Activated B cell treated with CpG ODN at 0.5 μM for 24 hours (primary cell): ENCODE results near the gene EXOC6. TPM values are rescaled to one million over a fixed set of nuclear protein-coding genes. Genes with fewer than 3 reads are reported as not detected.

Source experiments
- ATAC-seq: fragments of 200-7000 bp; cut with Tn5 transposase; one replicate; pipeline ENCODE4 v1.10.0; 2021; ENCODE audit warnings: low read depth, mild to moderate bottlenecking, moderate library complexity
- CTCF ChIA-PET: fragments of 350-600 bp; sonication (Branson Sonifier 250); formaldehyde crosslinking; loops from one replicate; lab custom pipeline; 2021; ENCODE audit warnings: antibody characterized with exemption; lab: Charles Lee
- POLR2A ChIA-PET: fragments of 350-600 bp; sonication (Branson Sonifier 250); formaldehyde crosslinking; loops from one replicate; lab custom pipeline; 2021; ENCODE audit warnings: antibody characterized with exemption; lab: Charles Lee
- DNase-seq: peaks from one replicate; pipeline ENCODE4 v3.0.0; 2022
- H3K27ac Mint-ChIP-seq: one replicate; pipeline ENCODE4 v1.8.0; 2020; ENCODE audit warnings: mixed read lengths
- H3K27me3 Mint-ChIP-seq: one replicate; pipeline ENCODE4 v1.8.0; 2021; ENCODE audit warnings: mixed read lengths
- H3K36me3 Mint-ChIP-seq: one replicate; pipeline ENCODE4 v1.8.0; 2021; ENCODE audit warnings: low read depth, mixed read lengths
- H3K4me1 Mint-ChIP-seq: one replicate; pipeline ENCODE4 v1.8.0; 2021; ENCODE audit warnings: mixed read lengths
- H3K4me3 Mint-ChIP-seq: one replicate; pipeline ENCODE4 v1.8.0; 2020; ENCODE audit warnings: mild to moderate bottlenecking, mixed read lengths
- H3K9me3 Mint-ChIP-seq: one replicate; pipeline ENCODE4 v1.8.0; 2020; ENCODE audit warnings: mixed read lengths
- CTCF ChIP-seq: fragments of 200-600 bp; IDR thresholded peaks from one replicate; pipeline ENCODE4 v1.8.0; 2022; ENCODE audit warnings: antibody characterized with exemption, mild to moderate bottlenecking
- intact Hi-C: fragments of 100-400 bp; cut with micrococcal nuclease; formaldehyde crosslinking; loops from one replicate; pipeline ENCODE4 v1.15.1; 2024
- total RNA-seq: library from RNA; stranded (reverse); gene quantifications from 2 replicates; pipeline ENCODE4 v1.2.3, GENCODE V29; 2022

Gene EXOC6
- total RNA-seq, 1 donor from 2014 or later = 17.3 TPM

- POLR2A ChIA-PET = interaction anchor here (1.0 to 1.2 kb wide), 2 partner anchors 15 to 242 kb away, joined by 3 read pairs; partner anchors contain the start of gene EXOC6
- no peak overlapping the region for H3K4me3 Mint-ChIP-seq
- intact Hi-C loops = loop anchor here (5.0 kb wide), 1 partner anchor 41 kb away; no protein-coding TSS in a partner anchor
These were observed 15.2 kb upstream of the EXOC6 start for GRCh38 chr10:92832998-92833650.

GRCh38 chr10:92834331-92834730 lies 14.0 kb upstream of the EXOC6 start:
- no peak for ATAC-seq
- Mint-ChIP-seq H3K4me1 (peaks cover 19% of the 10 kb centered on the region), H3K4me3 (no peak overlapping the region), H3K27ac (no peak overlapping the region), H3K27me3 (no peaks in the 10 kb centered on the region), H3K36me3 (no peaks in the 10 kb centered on the region), H3K9me3 (no peaks in the 10 kb centered on the region)
- no peak for DNase-seq
- CTCF ChIA-PET = interaction anchor here (2.8 kb wide), 1 partner anchor 9 kb away, joined by 16 read pairs; no protein-coding TSS in a partner anchor
- POLR2A ChIA-PET = no interaction called here
- no peak for TF ChIP-seq CTCF
- intact Hi-C loops = loop anchor here (5.0 kb wide), 1 partner anchor 42 kb away; no protein-coding TSS in a partner anchor

More at GRCh38 chr10:92832998-92833650, 15.2 kb upstream of the EXOC6 start:
- Mint-ChIP-seq H3K36me3 (no peaks in the 10 kb centered on the region), H3K27ac (no peak overlapping the region), H3K4me1 (peaks cover 19% of the 10 kb centered on the region), H3K27me3 (no peaks in the 10 kb centered on the region), H3K9me3 (no peaks in the 10 kb centered on the region)
- no peak for TF ChIP-seq CTCF
- CTCF ChIA-PET = interaction anchor here (1.0 to 2.8 kb wide), 2 partner anchors 10 kb away, joined by 3 to 16 read pairs; no protein-coding TSS in a partner anchor
- no peak for ATAC-seq
- DNase-seq = no peak

GRCh38 chr10:92834986-92835385 lies 13.3 kb upstream of the EXOC6 start:
- no peak for TF ChIP-seq CTCF
- Mint-ChIP-seq H3K27me3 (no peaks in the 10 kb centered on the region), H3K4me1 (peaks cover 19% of the 10 kb centered on the region), H3K9me3 (no peaks in the 10 kb centered on the region), H3K4me3 (no peak overlapping the region), H3K27ac (no peak overlapping the region), H3K36me3 (no peaks in the 10 kb centered on the region)
- CTCF ChIA-PET = interaction anchor here (2.8 to 3.9 kb wide), 2 partner anchors 8 to 11 kb away, joined by 16 read pairs; no protein-coding TSS in a partner anchor
- ATAC-seq (no peak), DNase-seq (no peak)
- POLR2A ChIA-PET = no interaction called here
- intact Hi-C loops = loop anchor here (5.0 kb wide), 1 partner anchor 43 kb away; no protein-coding TSS in a partner anchor

- intact Hi-C loops = no loop called here
- Mint-ChIP-seq H3K27me3 (no peaks in the 10 kb centered on the region), H3K36me3 (no peaks in the 10 kb centered on the region), H3K4me3 (no peak overlapping the region), H3K4me1 (peaks cover 4% of the 10 kb centered on the region), H3K27ac (no peak overlapping the region), H3K9me3 (no peaks in the 10 kb centered on the region)
- DNase-seq (no peak), ATAC-seq (no peak)
- ChIA-PET POLR2A (interaction anchor here (0.7 to 1.9 kb wide), 2 partner anchors 8 to 11 kb away, joined by 3 to 9 read pairs; partner anchors contain the start of gene EXOC6), CTCF (interaction anchor here (0.6 to 3.9 kb wide), 5 partner anchors 9 to 321 kb away, joined by 3 to 16 read pairs (median 5); partner anchors contain the start of gene EXOC6)
- TF ChIP-seq CTCF = no peak
These were observed 10.9 kb upstream of the EXOC6 start for GRCh38 chr10:92837456-92837855.
